Measurements from ENCODE around the gene TBCK. TPM values are rescaled to one million over a fixed set of nuclear protein-coding genes. Genes with fewer than 3 reads are reported as not detected.

The TBCK gene
- total and polyA plus RNA-seq, 2 of the 8 experiments (the other 6 are each of a cell fraction or from before 2014, with no cell fraction given), result 10.2 to 18.7 TPM

DNA sequence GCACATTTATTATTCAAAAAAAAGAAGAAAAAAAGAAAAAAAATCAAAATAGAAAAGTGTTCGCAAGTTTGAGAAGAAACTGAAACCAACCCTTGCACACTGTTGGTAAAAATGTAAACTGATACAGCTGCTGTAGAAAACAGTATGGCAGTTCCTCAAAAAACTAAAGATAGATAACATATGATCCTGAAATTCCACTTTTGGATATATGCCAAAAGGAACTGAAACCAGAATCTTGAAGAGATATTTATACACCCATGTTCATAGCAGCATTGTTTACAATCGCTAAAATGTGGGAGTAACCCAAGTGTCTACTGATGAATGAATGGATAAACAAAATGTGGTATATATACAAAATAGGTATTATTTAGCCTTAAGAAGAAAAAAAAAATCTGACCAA lies 155.4 kb downstream of the TBCK start:
- Histone ChIP-seq H3K56ac (replicated peaks; ENCODE audit: insufficient read length, low read depth, low read length) (no peak overlapping the region), H3K27me3 (replicated peaks in 1 of 4; ENCODE audit: control insufficient read depth in 3 of 4, extremely low read depth in 1 of 4, insufficient read depth in 3 of 4, low read length in 3 of 4) (no peaks in the 10 kb centered on the region), H3K23me2 (ENCODE audit: low read depth, low read length) (no peaks in the 10 kb centered on the region; the same call in 1 of the 2 replicates), H3K36me3 (ENCODE audit: control insufficient read depth in 2 of 4, insufficient read depth in 4 of 4, low read length in 3 of 4) (peaks cover 0 to 6% (median under 1%) of the 10 kb centered on the region in 4 experiments; a peak in 2 of 8 replicates), H3K4me1 (replicated peaks in 1 of 4; ENCODE audit: control insufficient read depth in 3 of 4, insufficient read depth in 4 of 4, low read length in 3 of 4) (no peaks in the 10 kb centered on the region), H3K14ac (ENCODE audit: insufficient read length) (no peak overlapping the region), H3K79me2 (ENCODE audit: control insufficient read depth in 1 of 2, insufficient read depth in 2 of 2, low read length in 2 of 2) (no peaks in the 10 kb centered on the region), H2BK5ac (ENCODE audit: low read depth, low read length) (no peak overlapping the region), H3K18ac (ENCODE audit: extremely low read depth, low read length) (no peak overlapping the region), H3K79me1 (ENCODE audit: low read depth, low read length) (no peaks in the 10 kb centered on the region), H2BK120ac (replicated peaks; ENCODE audit: low read depth, low read length) (no peak overlapping the region), H2BK20ac (ENCODE audit: low read length) (no peak overlapping the region), H2BK15ac (ENCODE audit: low read length) (no peak overlapping the region), H3K9me3 (ENCODE audit: insufficient read depth in 2 of 2, low read depth in 1 of 2, low read length in 1 of 2) (peaks cover 10 to 11% of the 10 kb centered on the region in 2 experiments; a peak in 3 of 4 replicates), H4K5ac (ENCODE audit: insufficient read length, low read depth, low read length) (no peak overlapping the region), H4K91ac (replicated peaks; ENCODE audit: insufficient read length, low read length) (no peak overlapping the region), H2BK12ac (ENCODE audit: low read depth, low read length) (no peak overlapping the region), H3K4me3 (ENCODE audit: extremely low read depth in 1 of 4, insufficient read depth in 2 of 4, low read depth in 3 of 4, low read length in 4 of 4) (no peak overlapping the region), H3K23ac (ENCODE audit: insufficient read length) (no peak overlapping the region), H3K9ac (replicated peaks in 1 of 4; ENCODE audit: extremely low read depth in 1 of 4, low read depth in 3 of 4, low read length in 3 of 4) (no peak overlapping the region), H4K20me1 (replicated peaks in 1 of 2; ENCODE audit: control insufficient read depth in 1 of 2, insufficient read depth in 2 of 2, low read length in 2 of 2) (no peaks in the 10 kb centered on the region), H3K4me2 (ENCODE audit: insufficient read depth in 1 of 2, low read depth in 2 of 2, low read length in 2 of 2) (no peak overlapping the region), H3K4ac (replicated peaks; ENCODE audit: insufficient read length, low read depth, low read length) (no peak overlapping the region), H3K27ac (ENCODE audit: low read depth, low read length) (no peak overlapping the region), H4K8ac (ENCODE audit: extremely low read depth, insufficient read depth, low read length) (no peak overlapping the region), H2AK5ac (ENCODE audit: low read depth, low read length) (no peak overlapping the region), H2AFZ (ENCODE audit: low read length) (no peak overlapping the region)
- ChIA-PET POLR2A (ENCODE audit: partially characterized antibody) (no interaction called here), CTCF (ENCODE audit: partially characterized antibody) (no interaction called here)
- FAIRE-seq (no peak), DNase-seq (ENCODE audit: low read depth in 1 of 2, low spot score in 2 of 2) (no peak)
- WGBS, 2 experiments (ENCODE audit: extremely low coverage in 1 of 2, insufficient coverage in 1 of 2, insufficient read length in 1 of 2, insufficient replicate concordance in 2 of 2, low coverage in 1 of 2, low lambda C conversion rate in 2 of 2, missing lambda C conversion rate in 1 of 2), result 86% methylated on average over 2 of the region's 2 CpGs; no CpG with 5 or more reads in 1 of the 2 experiments
- TF ChIP-seq POLR2A (IDR thresholded peaks at IDR 0.05; ENCODE audit: control extremely low read depth in 1 of 2, low read depth in 2 of 2, low read length in 2 of 2), result no peak
- TF ChIP-seq SP2 (IDR thresholded peaks at IDR 0.05; ENCODE audit: low read length), result no peak
- TF ChIP-seq YY1 (IDR thresholded peaks at IDR 0.05; ENCODE audit: low read depth, low read length), result no peak
- TF ChIP-seq KDM1A (IDR thresholded peaks at IDR 0.05; ENCODE audit: borderline replicate concordance, low read length), result no peak
- TF ChIP-seq BCL11A (IDR thresholded peaks at IDR 0.05; ENCODE audit: low read depth in 2 of 2, low read length in 2 of 2), result no peak
- no peak for TF ChIP-seq TAF1 (IDR thresholded peaks at IDR 0.05; ENCODE audit: low read depth, low read length)
- no peak for TF ChIP-seq NRF1 (IDR thresholded peaks at IDR 0.05; ENCODE audit: low read depth, low read length)
- no peak for TF ChIP-seq TCF12 (IDR thresholded peaks at IDR 0.05; ENCODE audit: low read depth, low read length)
- TF ChIP-seq ZNF274 (IDR thresholded peaks at IDR 0.05; ENCODE audit: borderline replicate concordance, extremely low read depth, low read length), result no peak
- TF ChIP-seq MAFK (IDR thresholded peaks at IDR 0.05; ENCODE audit: low read depth, low read length), result no peak
- TF ChIP-seq CREB1 (IDR thresholded peaks at IDR 0.05), result no peak
- no peak for TF ChIP-seq KDM5A (IDR thresholded peaks at IDR 0.05; ENCODE audit: low read length)
- TF ChIP-seq HDAC2 (IDR thresholded peaks at IDR 0.05; ENCODE audit: borderline replicate concordance in 1 of 2, low read depth in 2 of 2, low read length in 2 of 2), result no peak
- TF ChIP-seq POLR2AphosphoS5 (IDR thresholded peaks at IDR 0.05; ENCODE audit: low read depth, low read length), result no peak
- TF ChIP-seq CBX5 (IDR thresholded peaks at IDR 0.05; ENCODE audit: low read depth, low read length), result no peak
- no peak for TF ChIP-seq RNF2 (IDR thresholded peaks at IDR 0.05; ENCODE audit: borderline replicate concordance, low read depth, low read length, missing control alignments, poor library complexity, severe bottlenecking)
